Stromal cell of bone marrow (primary cell): Measurements from ENCODE around the gene TM4SF18.
A peak's percentile ranks its signal among the peaks of the same experiment; 100 is the strongest.
"Not testable (repeated sequence)": the region's sequence is repeated elsewhere in the genome, so short reads cannot be mapped to it uniquely, and the experiment has no call there.

Experiments used
- DNase-seq: peaks from one replicate; pipeline ENCODE4 v3.0.0-alpha.2; 2012; ENCODE audit warnings: low read depth

TM4SF18 gene, protein sequence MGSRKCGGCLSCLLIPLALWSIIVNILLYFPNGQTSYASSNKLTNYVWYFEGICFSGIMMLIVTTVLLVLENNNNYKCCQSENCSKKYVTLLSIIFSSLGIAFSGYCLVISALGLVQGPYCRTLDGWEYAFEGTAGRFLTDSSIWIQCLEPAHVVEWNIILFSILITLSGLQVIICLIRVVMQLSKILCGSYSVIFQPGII

DNA sequence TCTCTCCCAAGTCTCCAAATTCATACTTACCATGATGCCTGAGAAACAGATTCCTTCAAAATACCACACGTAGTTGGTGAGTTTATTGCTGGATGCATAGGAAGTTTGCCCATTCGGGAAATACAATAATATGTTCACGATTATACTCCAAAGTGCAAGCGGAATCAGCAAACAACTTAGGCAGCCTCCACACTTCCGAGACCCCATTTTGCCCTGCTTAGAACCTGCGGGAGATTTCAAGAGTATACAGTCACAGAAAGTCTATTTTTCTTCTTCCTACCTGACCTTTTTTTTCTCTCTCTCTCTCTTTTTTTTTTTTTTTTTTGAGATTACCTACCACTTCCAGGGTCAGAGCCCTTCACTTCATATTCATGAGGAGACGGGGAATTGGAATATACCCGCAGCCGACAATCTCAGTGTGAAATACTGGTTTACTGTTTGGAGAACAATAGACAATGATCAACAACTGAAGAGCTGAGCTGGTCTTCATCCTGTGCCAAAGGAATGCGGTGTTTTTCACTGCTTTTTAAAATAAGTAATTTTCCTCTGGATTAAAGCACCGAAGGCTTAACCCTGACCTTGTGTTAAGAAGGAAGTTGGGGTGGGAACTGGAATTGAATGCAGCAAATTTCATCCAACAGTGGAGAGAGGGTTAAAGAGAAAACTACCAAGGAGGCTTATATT, at the start of gene TM4SF18:
Gene TM4SF18, minus strand, starts transcription at position 461 of the 684 bp plus-strand sequence. Its CDS starts 254 bp downstream, at position 207.
- DNase-seq, result no peak

GRCh38 chr3:149382518-149382917, 49.1 kb upstream of the TM4SF18 start:
- no peak for DNase-seq

- no peak for DNase-seq
Observed at GRCh38 chr3:149382101-149382467, 48.6 kb upstream of the TM4SF18 start.

DNA sequence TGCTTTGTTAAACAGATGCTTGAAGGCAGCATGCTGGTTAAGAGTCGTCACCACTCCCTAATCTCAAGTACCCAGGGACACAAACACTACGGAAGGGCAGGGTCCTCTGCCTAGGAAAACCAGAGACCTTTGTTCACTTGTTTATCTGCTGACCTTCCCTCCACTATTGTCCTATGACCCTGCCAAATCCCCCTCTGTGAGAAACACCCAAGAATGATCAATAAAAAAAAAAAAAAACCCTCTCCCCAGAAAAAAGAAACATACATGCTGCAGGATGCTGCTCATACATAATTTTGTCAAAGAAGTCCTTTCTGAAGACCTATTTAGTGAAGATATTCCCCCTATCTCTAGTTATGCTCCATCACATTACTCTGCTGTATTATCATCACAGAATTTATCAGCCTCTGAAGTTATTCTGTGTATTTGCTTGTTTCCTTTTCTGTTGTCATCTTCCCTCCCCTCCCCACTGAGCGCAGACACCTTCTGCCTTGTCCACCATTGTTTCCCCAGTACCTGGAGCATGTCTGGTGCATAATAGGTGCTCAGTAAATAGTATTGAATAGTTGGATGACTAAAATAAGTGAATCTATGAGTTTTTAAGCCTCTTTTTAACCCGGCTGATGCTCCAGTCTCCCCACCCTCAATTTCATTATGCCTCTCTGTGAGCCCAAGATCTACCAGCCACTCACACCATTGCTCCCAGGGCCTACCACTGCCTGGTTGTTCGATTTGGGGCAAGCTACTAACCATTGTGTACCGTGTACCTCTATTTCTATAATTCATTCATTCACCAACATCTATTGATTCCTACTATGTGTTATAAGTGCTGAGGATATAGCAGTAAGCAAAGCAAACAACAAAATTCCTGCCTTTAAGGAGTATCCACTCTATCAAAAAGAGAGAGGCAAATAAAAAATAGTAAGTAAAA, 48.0 kb upstream of the TM4SF18 start:
- no peak for DNase-seq

DNA sequence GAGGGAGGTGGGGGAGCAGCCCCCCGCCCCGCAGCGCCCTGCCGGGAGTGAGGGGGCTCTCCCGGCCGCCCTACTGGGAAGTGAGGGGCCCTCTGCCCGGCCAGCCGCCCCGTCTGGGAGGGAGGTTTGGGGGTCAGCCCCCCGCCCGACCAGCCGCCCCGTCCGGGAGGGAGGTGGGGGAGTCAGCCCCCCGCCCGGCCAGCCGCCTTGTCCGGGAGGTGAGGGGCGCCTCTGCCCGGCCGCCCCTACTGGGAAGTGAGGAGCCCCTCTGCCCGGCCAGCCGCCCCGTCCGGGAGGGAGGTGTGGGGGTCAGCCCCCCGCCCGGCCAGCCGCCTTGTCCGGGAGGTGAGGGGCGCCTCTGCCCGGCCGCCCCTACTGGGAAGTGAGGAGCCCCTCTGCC, 46.8 kb upstream of the TM4SF18 start:
- DNase-seq, result not testable (repeated sequence)

- DNase-seq, result no peak
Observed at GRCh38 chr3:149378478-149379309, 45.3 kb upstream of the TM4SF18 start.

GRCh38 chr3:149377408-149378364, 44.2 kb upstream of the TM4SF18 start, which contains the start of gene TM4SF1:
Gene TM4SF1 (minus strand): TSS chr3:149377649. CDS start chr3:149377547, 102 bp downstream.
- DNase-seq, result peak; percentile 97

- no peak for DNase-seq
Observed at GRCh38 chr3:149376718-149377407, 43.4 kb upstream of the TM4SF18 start.

GRCh38 chr3:149375501-149376196, 42.2 kb upstream of the TM4SF18 start:
- DNase-seq, result no peak

- DNase-seq, result no peak
Observed at GRCh38 chr3:149374793-149375500, 41.5 kb upstream of the TM4SF18 start.

DNA sequence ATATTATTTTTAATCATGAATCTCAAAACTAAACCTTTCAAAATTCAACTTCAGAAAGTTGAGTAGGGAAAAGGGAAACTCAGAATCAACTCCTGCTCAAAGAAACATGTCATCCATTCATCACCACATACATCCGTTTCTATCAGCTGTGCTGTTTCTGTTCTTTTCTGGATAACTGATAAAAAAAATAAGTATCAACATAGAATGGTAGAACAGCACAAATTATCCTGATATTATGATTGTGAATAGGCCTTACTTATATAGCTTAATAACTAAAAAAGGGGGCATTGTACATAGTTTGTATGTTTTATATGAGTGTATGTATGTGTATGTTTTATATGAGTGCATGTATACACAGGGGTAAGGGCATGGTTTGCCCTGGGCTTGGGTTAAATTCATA, 41.0 kb upstream of the TM4SF18 start:
- DNase-seq, result no peak

- no peak for DNase-seq
Observed at GRCh38 chr3:149373235-149374125, 40.0 kb upstream of the TM4SF18 start.

GRCh38 chr3:149371723-149372114, 38.3 kb upstream of the TM4SF18 start:
- no peak for DNase-seq

- no peak for DNase-seq
Observed at GRCh38 chr3:149371001-149371722, 37.7 kb upstream of the TM4SF18 start.

DNA sequence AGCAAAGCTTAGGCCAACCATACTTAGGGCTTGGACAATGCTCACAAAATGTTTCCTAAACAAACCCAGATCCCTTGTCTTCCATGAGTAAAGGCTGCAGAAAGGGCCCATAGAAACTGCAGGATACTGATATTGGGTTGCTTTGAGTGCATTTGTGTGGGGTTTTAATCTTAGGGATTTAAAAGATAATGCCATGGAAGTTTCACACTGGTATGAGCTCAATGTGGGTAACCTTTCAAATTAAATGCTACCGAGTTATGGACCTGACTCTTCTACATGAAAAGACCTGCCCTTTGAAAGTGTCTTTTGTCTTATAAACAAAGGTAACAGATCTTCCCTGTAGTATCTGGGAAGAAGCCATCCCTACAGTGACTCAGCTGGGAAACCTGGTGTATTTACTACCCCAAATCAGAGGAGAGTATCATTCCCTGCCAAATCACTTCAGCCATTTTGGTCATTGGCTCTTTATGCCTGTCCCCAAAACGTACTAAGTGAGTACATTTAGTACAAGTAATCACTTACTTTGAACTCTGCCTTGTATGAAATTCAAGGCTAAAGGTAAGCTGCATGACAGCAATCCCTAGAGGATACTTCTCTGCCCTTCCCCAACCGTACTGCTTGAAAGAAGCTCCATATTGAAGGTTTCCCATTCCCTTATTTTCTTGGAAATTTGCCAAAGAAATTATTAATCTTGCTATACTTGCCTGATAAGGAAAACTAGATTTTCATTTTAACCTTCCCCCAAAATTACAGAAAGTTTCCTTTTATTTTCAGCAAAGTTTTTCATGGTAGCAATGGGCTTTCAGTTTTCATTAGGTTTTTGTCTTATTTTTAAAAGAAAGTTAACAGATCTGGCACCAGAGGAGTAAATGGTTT, 36.8 kb upstream of the TM4SF18 start:
- DNase-seq, result no peak
